GM18498 (cell line): ENCODE results near the gene SYPL2.
"Not testable (repeated sequence)": the region's sequence is repeated elsewhere in the genome, so short reads cannot be mapped to it uniquely, and the experiment has no call there.

ENCODE experiments used
- ATAC-seq: cut with Tn5 transposase; IDR thresholded peaks from one replicate; pipeline ENCODE4 v1.9.1; 2021; ENCODE audit warnings: mild to moderate bottlenecking, moderate library complexity; ENCODE audit not compliant: unreplicated experiment

The SYPL2 gene

DNA sequence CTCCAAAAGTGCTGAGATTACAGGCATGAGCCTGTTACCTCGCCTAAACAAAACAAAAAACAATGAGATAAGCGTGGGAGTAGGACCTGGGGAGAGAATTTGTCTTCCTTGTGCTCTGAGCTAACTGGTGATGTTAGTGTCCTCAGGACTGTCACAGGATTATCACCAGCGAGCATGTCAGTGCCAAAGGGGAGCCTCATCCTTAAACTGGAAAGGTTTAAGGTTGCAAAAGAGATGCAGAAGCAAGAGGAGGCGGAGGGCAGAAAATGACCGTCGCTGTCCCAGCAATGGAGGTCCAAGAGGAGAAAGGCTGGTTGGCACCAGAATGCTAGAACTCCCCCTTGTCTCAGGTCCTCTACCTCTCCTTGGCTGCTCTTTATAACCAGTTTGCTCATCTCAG lies 3.9 kb downstream of the SYPL2 start:
- ATAC-seq, result no peak

DNA sequence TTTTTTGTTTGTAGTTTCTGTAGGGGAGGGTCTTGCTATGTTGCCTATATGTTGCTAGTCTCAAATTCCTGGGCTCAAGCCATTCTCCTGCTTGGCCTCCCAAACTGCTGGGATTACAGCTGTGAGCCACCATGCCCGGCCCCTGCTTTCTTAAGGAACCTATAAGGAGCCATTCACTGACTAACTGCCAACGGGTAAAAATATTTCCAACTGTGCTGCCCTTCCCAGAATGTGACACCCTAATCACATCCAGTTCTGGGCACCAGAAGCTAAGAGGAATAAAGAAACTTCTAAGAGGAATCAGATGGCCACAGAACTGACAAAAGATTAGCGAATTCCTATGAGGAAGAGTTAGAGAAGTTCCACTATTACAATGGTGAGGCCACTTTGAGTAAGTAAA lies 6.4 kb downstream of the SYPL2 start:
- no peak for ATAC-seq

DNA sequence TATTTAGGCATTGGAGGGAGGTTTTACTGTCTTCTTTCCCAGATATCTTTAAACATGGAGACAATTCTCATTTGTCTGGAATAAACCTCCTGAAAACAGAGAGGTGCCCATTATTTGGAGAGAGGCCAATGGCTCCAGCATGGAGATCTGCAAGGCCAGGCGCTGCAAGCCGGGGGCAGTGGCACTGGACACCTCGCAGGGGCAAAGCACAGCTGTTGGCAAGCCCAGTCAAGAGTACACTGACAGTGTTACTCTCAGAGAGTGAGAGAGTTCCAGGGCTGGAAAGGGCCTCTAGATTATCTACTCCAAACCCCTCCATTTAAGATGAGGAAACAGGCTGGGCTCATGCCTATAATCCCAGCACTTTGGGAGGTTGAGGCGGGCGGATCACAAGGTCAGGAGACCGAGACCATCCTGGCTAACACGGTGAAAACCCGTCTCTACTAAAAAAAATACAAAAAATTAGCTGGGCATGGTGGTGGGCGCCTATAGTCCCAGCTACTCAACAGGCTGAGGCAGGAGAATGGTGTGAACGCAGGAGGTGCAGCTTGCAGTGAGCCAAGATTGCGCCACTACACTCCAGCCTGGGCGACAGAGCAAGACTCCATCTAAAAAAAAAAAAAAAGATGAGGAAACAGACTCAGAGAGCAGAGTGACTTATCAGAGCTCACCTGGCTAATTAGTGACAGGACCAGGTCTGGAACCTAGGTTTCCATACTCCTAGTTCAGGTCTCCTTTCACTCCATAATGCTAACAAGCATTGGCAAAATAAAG lies 7.1 kb downstream of the SYPL2 start:
- ATAC-seq, result not testable (repeated sequence)

DNA sequence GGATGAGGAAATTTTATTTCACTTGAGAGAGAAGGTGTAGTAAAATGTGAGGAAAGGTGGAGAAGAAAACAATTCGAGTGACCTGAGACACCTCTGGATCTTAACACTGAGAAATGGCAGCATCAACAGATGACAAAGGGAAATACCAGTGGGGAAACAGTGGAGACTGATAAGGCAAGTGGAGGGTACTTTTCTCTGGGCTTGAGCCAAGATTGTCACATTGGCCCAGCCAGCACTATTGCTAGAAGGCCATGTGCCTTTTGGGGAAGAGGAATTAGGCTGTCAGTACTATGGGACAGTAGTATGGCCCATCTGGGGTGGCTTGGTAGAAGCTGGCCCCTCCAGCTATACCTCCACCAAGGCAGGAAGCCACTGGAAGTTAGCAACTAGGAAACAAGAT lies 8.4 kb downstream of the SYPL2 start:
- ATAC-seq, result no peak

DNA sequence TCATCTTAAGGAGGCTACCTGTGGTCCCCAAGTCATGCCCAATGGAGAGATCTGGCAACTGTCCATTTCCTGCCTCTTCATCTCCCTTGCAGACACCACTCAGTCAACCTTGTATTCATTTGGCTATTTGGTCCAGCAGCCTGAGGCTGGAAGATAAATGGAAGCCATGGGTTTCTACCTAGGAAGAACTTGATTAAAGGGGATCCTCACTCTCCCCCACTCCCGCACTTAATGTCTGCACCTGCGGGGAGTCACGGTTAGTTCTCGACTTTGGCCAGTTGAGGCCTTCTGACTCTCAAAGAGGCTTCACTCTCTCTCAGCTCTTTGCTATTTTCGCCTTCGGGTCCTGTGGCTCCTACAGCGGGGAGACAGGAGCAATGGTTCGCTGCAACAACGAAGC lies 8.9 kb downstream of the SYPL2 start:
- no peak for ATAC-seq

DNA sequence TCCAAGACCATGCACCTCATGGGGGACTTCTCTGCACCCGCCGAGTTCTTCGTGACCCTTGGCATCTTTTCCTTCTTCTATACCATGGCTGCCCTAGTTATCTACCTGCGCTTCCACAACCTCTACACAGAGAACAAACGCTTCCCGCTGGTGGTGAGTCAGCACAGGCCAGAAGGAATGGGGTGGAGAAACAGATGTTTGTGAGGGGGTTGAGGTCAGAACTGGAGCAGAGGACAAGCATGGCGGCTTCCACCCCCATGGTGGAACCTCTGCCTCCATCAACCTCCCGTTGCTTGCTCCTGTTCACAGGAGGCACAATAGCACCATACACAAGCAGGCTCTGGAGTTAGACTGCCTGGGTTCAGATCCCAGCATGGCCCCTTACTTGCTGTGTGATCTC lies 10.5 kb downstream of the SYPL2 start:
- no peak for ATAC-seq

DNA sequence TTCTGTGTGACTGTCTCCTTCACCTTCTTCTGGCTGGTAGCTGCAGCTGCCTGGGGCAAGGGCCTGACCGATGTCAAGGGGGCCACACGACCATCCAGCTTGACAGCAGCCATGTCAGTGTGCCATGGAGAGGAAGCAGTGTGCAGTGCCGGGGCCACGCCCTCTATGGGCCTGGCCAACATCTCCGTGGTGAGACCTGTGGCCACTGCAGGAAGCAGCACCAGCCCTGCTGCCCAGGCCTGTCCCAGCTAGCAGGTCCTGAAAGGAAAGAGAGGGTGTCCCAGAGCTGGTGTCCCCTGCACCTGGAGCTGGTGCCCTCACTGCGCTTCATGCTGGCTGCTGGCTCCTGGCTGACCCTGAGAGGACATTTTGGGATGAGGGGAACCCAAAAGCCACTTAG lies 11.5 kb downstream of the SYPL2 start:
- ATAC-seq, result no peak

DNA sequence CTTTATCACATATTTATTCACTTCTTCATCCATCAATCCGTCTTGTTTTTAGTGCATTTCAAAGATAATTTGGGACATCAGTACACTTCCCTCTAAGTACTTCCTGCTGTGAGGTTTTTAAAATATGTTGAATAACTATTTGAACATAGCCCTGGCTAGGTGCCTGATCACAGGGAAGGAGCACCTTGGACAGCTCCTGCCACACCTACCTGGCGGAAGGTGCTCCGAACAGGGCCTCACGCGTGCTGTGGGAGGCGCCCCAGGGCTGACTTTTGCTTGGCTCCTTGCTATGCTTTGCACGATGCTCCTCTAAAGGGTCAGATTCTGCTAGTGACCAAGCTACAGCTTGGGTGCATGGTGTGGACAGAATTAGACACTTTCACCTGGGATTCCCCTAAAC lies 12.5 kb downstream of the SYPL2 start:
- no peak for ATAC-seq

DNA sequence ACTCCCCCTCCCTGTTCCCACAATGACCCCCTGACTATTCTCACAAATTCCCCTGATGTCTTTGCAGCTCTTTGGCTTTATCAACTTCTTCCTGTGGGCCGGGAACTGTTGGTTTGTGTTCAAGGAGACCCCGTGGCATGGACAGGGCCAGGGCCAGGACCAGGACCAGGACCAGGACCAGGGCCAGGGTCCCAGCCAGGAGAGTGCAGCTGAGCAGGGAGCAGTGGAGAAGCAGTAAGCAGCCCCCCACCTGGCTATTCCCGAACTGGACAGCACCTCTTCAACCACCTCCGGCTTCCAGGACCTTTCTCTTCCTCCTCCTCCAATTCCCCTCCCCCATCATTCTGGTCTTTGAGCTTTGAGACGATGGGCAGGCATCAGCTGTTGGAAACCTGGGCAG lies 13.0 kb downstream of the SYPL2 start:
- no peak for ATAC-seq

DNA sequence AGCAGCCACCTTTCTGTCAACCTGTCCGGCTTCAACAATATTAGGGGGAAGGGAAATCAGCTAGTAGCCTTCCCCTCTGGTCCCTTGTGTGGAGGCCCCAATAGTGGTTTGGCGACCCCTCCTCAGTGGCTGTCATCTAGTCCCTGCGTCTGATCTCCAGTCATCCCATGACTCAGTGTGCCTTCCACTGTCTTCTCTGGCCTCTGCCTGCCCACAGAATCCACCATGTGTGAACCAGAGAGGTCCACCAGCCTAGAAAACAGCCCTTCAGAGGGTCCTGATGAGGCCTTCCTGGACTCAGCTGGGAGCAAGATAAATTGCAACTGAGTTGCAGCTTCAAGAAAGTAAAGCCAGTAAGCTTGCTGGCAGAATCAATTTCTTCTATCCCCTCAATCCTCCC lies 13.6 kb downstream of the SYPL2 start:
- ATAC-seq, result no peak

DNA sequence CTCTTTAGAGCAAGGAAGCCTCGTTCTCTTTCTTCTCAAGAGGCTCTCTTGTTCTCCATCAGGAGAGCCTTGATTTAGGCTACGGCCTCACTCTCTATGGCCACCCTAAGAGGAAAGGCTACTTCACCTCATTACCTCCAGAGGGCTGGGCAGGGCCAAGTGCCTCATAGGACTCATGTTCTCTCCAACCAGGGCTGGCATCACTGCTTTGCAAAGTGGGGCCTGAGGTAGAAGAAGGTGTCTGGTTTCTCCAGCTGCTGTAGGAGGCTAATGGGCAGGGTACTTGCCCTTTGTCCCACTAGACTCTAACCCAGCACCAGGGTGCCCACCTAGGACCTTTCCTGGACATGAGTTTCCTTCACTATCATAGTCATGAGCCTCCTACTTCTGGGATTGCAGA lies 15.3 kb downstream of the SYPL2 start:
- ATAC-seq, result no peak

DNA sequence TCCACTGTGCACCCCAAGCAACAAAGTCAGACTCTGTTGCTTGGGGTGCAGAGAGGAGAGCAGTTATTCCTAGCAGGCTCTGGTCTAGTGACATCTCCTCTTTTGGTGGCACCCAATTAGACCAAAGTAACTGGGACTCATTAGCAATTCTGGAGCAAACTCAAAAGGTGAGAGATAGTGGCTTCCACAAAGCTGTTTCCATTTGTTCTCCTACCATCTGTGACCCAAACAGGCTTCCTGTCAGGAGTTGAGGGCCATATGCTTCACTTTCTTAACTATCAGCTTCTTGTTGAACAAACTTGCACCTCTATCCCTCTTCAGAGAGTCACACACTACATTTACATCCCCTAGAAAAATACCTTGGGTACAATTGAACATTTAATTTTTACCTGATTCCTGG lies 15.9 kb downstream of the SYPL2 start:
- ATAC-seq, result no peak

DNA sequence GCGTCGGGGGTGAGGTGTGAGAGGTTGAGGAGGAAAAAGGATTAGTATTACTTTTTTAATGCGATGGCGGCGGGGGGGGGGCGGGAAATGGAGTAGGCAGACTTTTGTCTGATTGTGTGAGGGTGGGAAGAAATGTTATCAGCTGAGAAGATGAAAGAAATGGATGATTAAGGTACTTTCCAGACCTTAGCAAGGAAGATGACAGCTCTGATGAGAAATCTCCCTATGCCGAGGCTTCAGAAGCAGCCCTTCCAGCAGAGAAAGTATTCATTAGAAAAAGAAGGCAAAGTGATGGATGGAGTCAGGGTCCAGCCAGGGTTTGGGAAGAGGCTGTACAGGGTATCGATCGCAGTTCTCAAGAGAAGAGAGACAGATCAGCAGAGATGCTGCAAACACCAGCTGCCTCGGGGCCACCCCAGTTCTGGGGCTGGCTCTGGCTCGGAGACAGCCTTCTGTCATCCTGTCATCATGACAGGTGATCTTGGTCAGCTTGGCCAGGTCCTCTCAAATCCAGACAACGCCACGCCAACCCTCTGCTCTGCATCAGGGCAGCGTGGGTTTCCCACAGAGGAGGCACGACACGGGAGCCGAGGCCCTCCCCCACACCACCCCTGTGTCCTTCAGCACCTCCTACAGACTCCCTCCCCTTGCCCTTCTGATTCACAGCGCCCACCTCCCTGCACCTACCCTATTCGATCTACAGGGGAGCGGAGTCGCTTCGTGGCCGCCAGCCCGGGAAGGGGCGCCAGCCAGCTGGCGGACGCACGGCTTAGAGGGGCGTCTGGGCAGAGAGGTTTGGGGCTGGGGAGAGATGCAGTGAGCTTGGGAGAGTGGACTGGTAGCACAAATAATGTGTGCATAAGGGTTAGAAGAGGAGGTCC lies 16.7 kb downstream of the SYPL2 start:
- peak; percentile 19 for ATAC-seq

DNA sequence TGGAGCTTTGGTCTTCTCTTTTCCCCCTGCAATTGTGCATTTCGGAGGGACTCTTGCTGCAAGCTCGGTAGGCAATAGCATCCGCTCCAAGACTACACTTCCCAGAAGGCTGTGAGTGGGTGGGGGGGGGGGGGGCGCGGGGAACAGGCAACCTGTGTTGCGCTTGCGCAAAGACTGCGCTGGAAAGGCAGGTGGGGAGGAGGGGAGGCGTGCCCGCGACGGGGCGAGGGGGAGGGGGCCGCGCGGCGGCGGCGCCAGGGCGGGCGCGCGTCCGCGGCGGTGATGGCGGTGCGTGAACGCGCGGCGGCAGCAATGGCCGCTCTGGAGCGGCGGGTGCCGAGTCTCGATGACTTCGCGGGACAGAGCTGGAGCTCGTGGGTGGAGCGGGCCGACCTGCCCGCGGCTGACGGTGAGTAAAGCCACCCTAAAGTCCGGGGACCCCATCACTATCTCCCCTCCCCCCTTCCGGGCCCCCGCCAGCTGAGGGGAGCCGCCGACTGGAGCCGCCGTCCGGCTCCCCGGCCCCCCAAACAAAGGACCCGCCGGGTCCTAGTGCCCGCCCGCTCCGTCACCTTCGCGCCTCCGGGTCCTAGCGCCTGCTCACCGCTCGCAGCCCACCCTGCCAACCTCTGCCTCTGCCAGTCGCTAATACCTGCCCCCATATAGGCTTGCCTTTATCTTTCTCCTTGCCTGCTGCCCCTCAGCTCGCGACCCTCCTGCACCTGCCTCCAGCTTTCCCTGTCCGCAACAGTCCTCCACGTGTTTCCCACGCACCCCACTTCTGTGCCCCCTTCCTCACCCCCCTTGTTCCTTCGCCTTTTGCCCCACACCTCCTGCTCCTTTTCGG lies 17.5 kb downstream of the SYPL2 start, which contains the start of gene ATXN7L2:
Gene ATXN7L2 (plus strand): TSS at position 234 of the 847 bp plus-strand sequence. CDS start 49 bp downstream, at position 283.
- peak; percentile 83 for ATAC-seq

DNA sequence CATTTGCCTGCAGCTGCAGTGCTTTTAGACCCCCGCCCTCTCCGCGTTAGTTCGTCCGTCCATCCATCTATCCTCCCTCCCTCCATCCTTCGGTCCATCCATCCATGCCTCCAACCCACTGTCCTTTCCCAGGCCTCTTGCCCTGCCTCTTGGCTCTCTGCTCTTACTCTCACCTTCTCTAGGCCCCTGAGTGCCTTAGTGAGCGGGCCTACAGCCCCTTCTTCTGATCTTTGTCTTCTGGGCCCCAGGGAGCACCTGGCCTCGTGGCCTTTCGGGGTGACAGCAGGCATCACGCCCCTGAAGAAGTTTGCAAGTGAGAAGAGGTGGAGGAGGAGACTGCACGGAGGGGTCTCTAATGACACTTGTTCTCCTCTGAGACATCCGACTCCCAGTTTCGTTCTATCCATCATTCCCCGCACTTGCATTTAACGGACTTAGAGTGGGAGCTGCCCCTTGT lies 18.2 kb downstream of the SYPL2 start:
- ATAC-seq, result no peak

DNA sequence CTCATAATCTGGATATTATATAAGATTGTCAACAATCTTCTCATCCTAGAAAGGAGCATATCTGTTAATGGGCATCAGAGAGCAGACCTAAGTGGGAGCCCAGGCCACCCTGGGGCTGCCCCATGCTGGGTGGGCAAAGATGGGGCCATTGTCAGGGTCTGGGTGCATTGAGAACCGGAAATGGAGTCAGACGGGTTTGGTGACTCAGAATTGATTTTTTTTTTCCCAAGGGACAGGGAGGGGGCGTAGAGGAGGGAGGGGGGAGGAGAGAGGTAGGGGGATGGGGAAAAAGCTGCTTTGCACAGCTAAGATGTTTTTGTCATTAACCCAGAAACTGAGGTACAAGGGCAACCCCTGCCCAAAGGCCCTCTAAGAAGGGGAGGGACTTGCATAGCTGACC lies 18.7 kb downstream of the SYPL2 start:
- no peak for ATAC-seq

DNA sequence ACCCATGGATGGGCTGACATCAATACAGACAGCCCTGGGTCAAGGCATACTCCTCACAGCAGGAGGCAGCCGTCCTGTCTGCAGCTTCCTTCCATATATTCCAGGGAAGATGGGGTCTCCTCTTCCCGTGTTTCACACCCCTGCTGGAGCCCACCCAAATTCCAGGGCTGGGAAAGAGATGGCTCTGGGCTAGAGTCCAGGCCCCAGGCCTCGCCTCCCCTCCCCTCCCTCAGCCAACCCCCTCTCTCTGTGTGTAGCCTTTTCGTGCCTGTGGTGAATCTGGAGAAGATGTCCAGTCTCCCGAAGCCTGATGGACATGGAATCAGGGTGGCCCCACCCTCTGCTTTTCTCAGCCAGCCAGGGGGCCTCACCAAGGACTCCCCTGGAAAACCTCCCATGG lies 20.9 kb downstream of the SYPL2 start:
- no peak for ATAC-seq

DNA sequence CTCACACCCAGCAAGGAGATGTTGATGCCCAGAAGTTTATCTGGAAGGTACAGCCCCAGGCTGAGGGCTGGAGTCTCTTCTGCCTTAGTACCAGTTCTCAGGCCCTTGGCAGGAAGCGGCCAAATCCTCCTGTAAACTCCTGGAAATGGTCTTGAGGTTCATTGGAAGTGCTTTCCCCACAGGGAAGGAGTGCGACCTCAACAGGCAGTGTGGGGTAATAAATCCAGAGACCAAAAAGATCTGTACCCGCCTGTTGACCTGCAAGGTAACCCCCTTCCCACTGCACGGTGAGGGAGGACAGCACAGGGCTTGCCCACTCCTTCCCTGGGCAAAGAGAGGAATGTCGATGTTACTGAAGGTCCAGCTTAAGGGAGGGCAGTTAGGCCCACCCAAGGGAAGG lies 21.9 kb downstream of the SYPL2 start:
- no peak for ATAC-seq

DNA sequence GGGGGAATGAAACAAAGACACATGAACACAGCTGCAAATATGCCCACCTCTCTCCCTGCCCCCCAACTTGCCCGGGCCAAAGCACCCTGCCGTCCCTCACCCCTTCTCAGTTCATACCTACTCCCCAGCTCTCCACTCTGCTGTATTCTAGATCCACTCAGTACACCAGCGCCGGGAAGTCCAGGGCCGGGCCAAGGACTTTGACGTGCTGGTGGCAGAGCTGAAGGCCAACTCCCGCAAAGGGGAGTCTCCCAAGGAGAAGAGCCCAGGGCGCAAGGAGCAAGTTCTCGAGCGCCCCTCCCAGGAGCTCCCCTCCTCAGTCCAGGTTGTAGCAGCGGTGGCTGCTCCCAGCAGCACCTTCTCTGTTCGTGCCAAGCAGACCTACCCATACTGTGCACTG lies 22.4 kb downstream of the SYPL2 start:
- ATAC-seq, result no peak

DNA sequence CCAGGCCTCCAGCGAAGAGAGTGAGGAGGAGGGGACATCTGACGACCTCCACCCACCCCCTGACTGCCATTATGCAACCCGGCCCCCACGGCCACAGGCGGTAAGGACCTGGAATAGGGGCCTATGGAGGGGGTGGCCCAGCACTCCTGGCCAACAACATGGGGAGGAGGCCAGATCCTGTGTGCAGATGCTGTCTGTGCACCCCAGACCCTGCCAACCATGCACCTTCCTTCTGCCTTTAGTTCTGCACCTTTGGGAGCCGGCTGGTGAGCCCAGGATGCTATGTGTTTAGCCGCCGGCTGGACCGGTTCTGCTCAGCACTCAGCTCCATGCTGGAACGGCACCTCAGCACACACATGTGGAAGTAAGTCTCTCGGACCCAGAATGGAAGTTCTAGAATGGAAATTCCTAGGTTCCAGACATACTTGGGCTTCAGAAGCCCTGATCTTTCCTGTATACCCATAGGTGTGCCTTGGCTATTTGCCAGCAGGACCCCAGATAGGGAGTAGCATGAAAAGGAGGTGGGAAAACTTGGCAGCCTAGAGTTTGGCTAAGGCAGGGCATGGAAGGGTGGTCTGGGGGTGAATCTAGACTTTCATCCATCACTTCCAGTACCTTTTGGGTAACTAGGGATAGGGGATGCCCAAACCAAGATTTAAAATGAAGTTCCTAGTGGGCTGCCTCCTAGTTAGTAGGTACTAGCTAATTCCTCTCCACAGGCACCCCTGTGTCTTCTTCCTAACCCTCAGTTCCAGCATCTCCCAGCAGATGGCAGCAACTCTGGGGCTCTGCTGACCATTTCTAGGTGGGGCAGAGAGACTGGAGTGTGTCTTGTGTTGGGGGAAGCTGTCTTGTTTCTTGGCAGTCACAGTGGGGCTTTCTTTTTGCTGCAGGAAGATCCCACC lies 23.9 kb downstream of the SYPL2 start:
- ATAC-seq, result peak; percentile 34
